ENCODE measurements around the gene MRPS18A.
"Not testable (repeated sequence)": the region's sequence is repeated elsewhere in the genome, so short reads cannot be mapped to it uniquely, and the experiment has no call there.

MRPS18A gene

GRCh38 chr6:43670623-43670986 lies 17.0 kb downstream of the MRPS18A start:
- no peak for DNase-seq (ENCODE audit: low spot score)

GRCh38 chr6:43669922-43670622 lies 17.5 kb downstream of the MRPS18A start:
- DNase-seq (ENCODE audit: low spot score), result no peak

GRCh38 chr6:43669050-43669921 lies 18.3 kb downstream of the MRPS18A start:
- peak; percentile 79 for DNase-seq (ENCODE audit: low spot score)

GRCh38 chr6:43668151-43669028 lies 19.2 kb downstream of the MRPS18A start:
- DNase-seq (ENCODE audit: low spot score), result peak; percentile 60

- DNase-seq (ENCODE audit: low spot score), result peak; percentile 72
Measured at GRCh38 chr6:43667245-43668150, 20.1 kb downstream of the MRPS18A start.

- no peak for DNase-seq (ENCODE audit: low spot score)
Measured at GRCh38 chr6:43666196-43666920, 21.2 kb downstream of the MRPS18A start.

- DNase-seq (ENCODE audit: low spot score), result peak; percentile 25
Measured at GRCh38 chr6:43665376-43665775, 22.2 kb downstream of the MRPS18A start.

- not testable (repeated sequence) for DNase-seq (ENCODE audit: low spot score)
Measured at GRCh38 chr6:43662948-43663347, 24.6 kb downstream of the MRPS18A start.

- DNase-seq (ENCODE audit: low spot score), result no peak
Measured at GRCh38 chr6:43658161-43658560, 29.4 kb downstream of the MRPS18A start.

GRCh38 chr6:43657221-43657802 lies 30.3 kb downstream of the MRPS18A start:
- no peak for DNase-seq (ENCODE audit: low spot score)

- DNase-seq (ENCODE audit: low spot score), result not testable (repeated sequence)
Measured at GRCh38 chr6:43652822-43653221, 34.8 kb downstream of the MRPS18A start.

- DNase-seq (ENCODE audit: low spot score), result no peak
Measured at GRCh38 chr6:43648248-43648647, 39.3 kb downstream of the MRPS18A start.

- no peak for DNase-seq (ENCODE audit: low spot score)
Measured at GRCh38 chr6:43647613-43648012, 40.0 kb downstream of the MRPS18A start.

- no peak for DNase-seq (ENCODE audit: low spot score)
Measured at GRCh38 chr6:43645613-43645964, 42.0 kb downstream of the MRPS18A start.

GRCh38 chr6:43644940-43645612 lies 42.5 kb downstream of the MRPS18A start, which contains the start of gene RSPH9:
Gene RSPH9 (plus strand): TSS chr6:43645036. CDS start chr6:43645099, 63 bp downstream.
- peak; percentile 73 for DNase-seq (ENCODE audit: low spot score)

- DNase-seq (ENCODE audit: low spot score), result no peak
Measured at GRCh38 chr6:43639984-43640800, 47.4 kb downstream of the MRPS18A start.

GRCh38 chr6:43636308-43636659 lies 51.3 kb downstream of the MRPS18A start:
- peak; percentile 12 for DNase-seq (ENCODE audit: low spot score)

- DNase-seq (ENCODE audit: low spot score), result peak; percentile 77
Measured at GRCh38 chr6:43635387-43636307, 51.9 kb downstream of the MRPS18A start, which contains the start of gene MAD2L1BP. Gene MAD2L1BP (plus strand): TSS chr6:43635840. CDS start chr6:43635876, 36 bp downstream.

Data from AG08395 (cell line).